NCI-H2196 (cell line): ENCODE results near the gene AQP10.
"Not testable (repeated sequence)": the region's sequence is repeated elsewhere in the genome, so short reads cannot be mapped to it uniquely, and the experiment has no call there.

Experiments
- DNase-seq: peaks from one replicate; lab custom pipeline; 2025; ENCODE audit not compliant: unreplicated experiment; lab: John Stamatoyannopoulos, UW

The AQP10 gene

GRCh38 chr1:154342836-154343472 is 22.1 kb downstream of the AQP10 start:
- no peak for DNase-seq

GRCh38 chr1:154344977-154345837 is 24.3 kb downstream of the AQP10 start:
- DNase-seq, result peak; percentile 18

GRCh38 chr1:154346276-154346917 is 25.5 kb downstream of the AQP10 start:
- no peak for DNase-seq

GRCh38 chr1:154347961-154348360 is 27.1 kb downstream of the AQP10 start:
- no peak for DNase-seq

GRCh38 chr1:154348429-154349076 is 27.7 kb downstream of the AQP10 start:
- DNase-seq, result no peak

- no peak for DNase-seq
These were observed 28.2 kb downstream of the AQP10 start for GRCh38 chr1:154349121-154349520.

GRCh38 chr1:154350383-154350782 is 29.5 kb downstream of the AQP10 start:
- DNase-seq, result no peak

GRCh38 chr1:154351363-154352068 is 30.6 kb downstream of the AQP10 start:
- peak; percentile 42 for DNase-seq

- no peak for DNase-seq
These were observed 31.3 kb downstream of the AQP10 start for GRCh38 chr1:154352245-154352580.

- DNase-seq, result no peak
These were observed 31.9 kb downstream of the AQP10 start for GRCh38 chr1:154352581-154353459.

GRCh38 chr1:154353460-154353904 is 32.6 kb downstream of the AQP10 start:
- peak; percentile 10 for DNase-seq

- no peak for DNase-seq
These were observed 33.1 kb downstream of the AQP10 start for GRCh38 chr1:154353966-154354365.

GRCh38 chr1:154358519-154358918 is 37.6 kb downstream of the AQP10 start:
- no peak for DNase-seq

GRCh38 chr1:154360288-154360687 is 39.4 kb downstream of the AQP10 start:
- no peak for DNase-seq

GRCh38 chr1:154360881-154361280 is 40.0 kb downstream of the AQP10 start:
- not testable (repeated sequence) for DNase-seq

GRCh38 chr1:154361357-154361756 is 40.5 kb downstream of the AQP10 start:
- DNase-seq, result no peak

GRCh38 chr1:154371436-154371835 is 50.5 kb downstream of the AQP10 start:
- no peak for DNase-seq

GRCh38 chr1:154373777-154374357 is 53.0 kb downstream of the AQP10 start:
- not testable (repeated sequence) for DNase-seq
